HG03159 (cell line): ENCODE data around the gene GCC1.
"Not testable (repeated sequence)": the region's sequence is repeated elsewhere in the genome, so short reads cannot be mapped to it uniquely, and the experiment has no call there.

ENCODE experiments used
- ATAC-seq: cut with Tn5 transposase; IDR thresholded peaks from one replicate; pipeline ENCODE4 v1.9.1; 2021; ENCODE audit warnings: mild to moderate bottlenecking, moderate library complexity; ENCODE audit not compliant: unreplicated experiment

Gene GCC1

GRCh38 chr7:127591189-127591588 lies 5.8 kb upstream of the GCC1 start:
- no peak for ATAC-seq

- no peak for ATAC-seq
Observed at GRCh38 chr7:127589896-127590295, 4.5 kb upstream of the GCC1 start.

GRCh38 chr7:127588697-127589482 lies 3.5 kb upstream of the GCC1 start:
- ATAC-seq: peak; percentile 3

- peak; percentile 76 for ATAC-seq
Observed at GRCh38 chr7:127588019-127588696, 2.8 kb upstream of the GCC1 start, which contains the start of gene ARF5. Gene ARF5 (plus strand): TSS chr7:127588411. CDS start chr7:127588499, 88 bp downstream.

- no peak for ATAC-seq
Observed at GRCh38 chr7:127587663-127588018, 2.2 kb upstream of the GCC1 start.

GRCh38 chr7:127586346-127586745 lies 950 bp upstream of the GCC1 start:
- no peak for ATAC-seq

- no peak for ATAC-seq
Observed at GRCh38 chr7:127584648-127585043, 750 bp downstream of the GCC1 start.

GRCh38 chr7:127582361-127582760 lies 3.0 kb downstream of the GCC1 start:
- no peak for ATAC-seq

GRCh38 chr7:127581716-127582115 lies 3.7 kb downstream of the GCC1 start:
- ATAC-seq: no peak

- no peak for ATAC-seq
Observed at GRCh38 chr7:127580612-127581011, 4.8 kb downstream of the GCC1 start.

GRCh38 chr7:127578711-127579275 lies 6.6 kb downstream of the GCC1 start:
- no peak for ATAC-seq

- ATAC-seq: no peak
Observed at GRCh38 chr7:127578036-127578684, 7.2 kb downstream of the GCC1 start.

GRCh38 chr7:127571741-127572505 lies 13.5 kb downstream of the GCC1 start:
- ATAC-seq: no peak

- not testable (repeated sequence) for ATAC-seq
Observed at GRCh38 chr7:127568034-127568433, 17.4 kb downstream of the GCC1 start.

- ATAC-seq: no peak
Observed at GRCh38 chr7:127566242-127566641, 19.2 kb downstream of the GCC1 start.

GRCh38 chr7:127557803-127558202 lies 27.6 kb downstream of the GCC1 start:
- no peak for ATAC-seq

GRCh38 chr7:127556404-127556803 lies 29.0 kb downstream of the GCC1 start:
- no peak for ATAC-seq

- no peak for ATAC-seq
Observed at GRCh38 chr7:127551941-127552340, 33.5 kb downstream of the GCC1 start.

GRCh38 chr7:127550247-127550646 lies 35.1 kb downstream of the GCC1 start:
- no peak for ATAC-seq

GRCh38 chr7:127546313-127546712 lies 39.1 kb downstream of the GCC1 start:
- no peak for ATAC-seq

GRCh38 chr7:127541548-127541947 lies 43.8 kb downstream of the GCC1 start:
- ATAC-seq: no peak
